ENCODE results near the gene PRELP.

PRELP gene

GRCh38 chr1:203527013-203527412 is 51.4 kb downstream of the PRELP start:
- DNase-seq = no peak

- no peak for DNase-seq
These were observed 52.5 kb downstream of the PRELP start for GRCh38 chr1:203528063-203528462.

GRCh38 chr1:203528976-203529835 is 53.6 kb downstream of the PRELP start:
- DNase-seq = no peak

- no peak for DNase-seq
These were observed 55.5 kb downstream of the PRELP start for GRCh38 chr1:203531063-203531462.

GRCh38 chr1:203534012-203534411 is 58.4 kb downstream of the PRELP start:
- no peak for DNase-seq

GRCh38 chr1:203534526-203534925 is 58.9 kb downstream of the PRELP start:
- DNase-seq = no peak

GRCh38 chr1:203536575-203536974 is 61.0 kb downstream of the PRELP start:
- no peak for DNase-seq

- DNase-seq = no peak
These were observed 61.4 kb downstream of the PRELP start for GRCh38 chr1:203536980-203537455.

GRCh38 chr1:203537806-203538464 is 62.3 kb downstream of the PRELP start:
- DNase-seq = no peak

GRCh38 chr1:203538726-203539125 is 63.1 kb downstream of the PRELP start:
- DNase-seq = no peak

- DNase-seq = no peak
These were observed 64.4 kb downstream of the PRELP start for GRCh38 chr1:203539831-203540546.
